Eye (tissue), 1 donor: Measurements from ENCODE around the gene SRRM4.
A peak's percentile ranks its signal among the peaks of the same experiment; 100 is the strongest.
"Not testable (repeated sequence)": the region's sequence is repeated elsewhere in the genome, so short reads cannot be mapped to it uniquely, and the experiment has no call there.

Experiments
- DNase-seq: peaks from one replicate; pipeline ENCODE4 v3.0.0-alpha.2; 2015

Gene SRRM4

DNA sequence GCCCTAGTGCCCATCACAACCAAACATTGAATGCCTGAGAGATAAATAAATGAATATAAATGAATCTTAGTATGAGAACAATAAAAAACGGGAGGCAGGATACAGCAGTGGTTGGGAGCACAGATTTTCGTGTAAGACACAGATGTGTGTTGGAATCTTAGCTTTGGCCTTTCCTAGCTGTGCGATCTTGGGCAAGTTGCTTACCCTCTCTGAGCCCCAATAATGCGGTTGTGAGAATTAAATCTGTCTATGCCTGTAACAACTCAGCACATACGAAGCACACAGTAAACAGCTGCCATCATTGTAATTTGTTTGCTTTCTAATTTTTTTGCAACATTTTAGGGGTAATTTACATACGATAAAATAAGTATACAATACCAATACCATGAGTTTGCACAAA is 89.8 kb downstream of the SRRM4 start:
- no peak for DNase-seq

DNA sequence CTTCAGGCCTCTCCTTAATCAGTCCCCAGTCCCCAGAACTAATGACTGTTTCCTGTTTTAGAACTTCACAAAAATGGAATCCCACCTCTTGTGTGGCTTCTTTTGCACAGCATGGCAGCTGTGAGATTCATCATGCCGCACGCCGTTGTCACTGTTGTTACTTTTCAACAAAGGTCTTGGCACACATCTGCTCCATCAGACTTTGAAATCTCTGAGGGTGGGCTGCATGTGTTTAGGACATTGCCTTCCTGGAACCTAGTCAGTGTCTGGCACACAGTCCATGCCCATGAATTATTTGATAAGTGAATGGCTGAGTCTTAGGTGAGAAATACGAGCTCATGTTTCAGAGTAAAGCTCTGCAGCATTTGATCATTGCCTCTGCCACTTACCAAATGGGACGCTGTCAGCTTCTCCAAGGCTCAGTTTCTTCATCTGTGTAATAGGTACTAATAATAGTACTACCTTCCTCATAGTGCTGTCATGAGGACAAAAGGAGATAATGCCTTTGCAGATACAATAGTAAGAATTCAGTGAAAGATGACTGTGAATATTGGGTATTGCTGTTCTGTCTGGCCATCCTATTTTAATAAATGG is 90.4 kb downstream of the SRRM4 start:
- DNase-seq = no peak

DNA sequence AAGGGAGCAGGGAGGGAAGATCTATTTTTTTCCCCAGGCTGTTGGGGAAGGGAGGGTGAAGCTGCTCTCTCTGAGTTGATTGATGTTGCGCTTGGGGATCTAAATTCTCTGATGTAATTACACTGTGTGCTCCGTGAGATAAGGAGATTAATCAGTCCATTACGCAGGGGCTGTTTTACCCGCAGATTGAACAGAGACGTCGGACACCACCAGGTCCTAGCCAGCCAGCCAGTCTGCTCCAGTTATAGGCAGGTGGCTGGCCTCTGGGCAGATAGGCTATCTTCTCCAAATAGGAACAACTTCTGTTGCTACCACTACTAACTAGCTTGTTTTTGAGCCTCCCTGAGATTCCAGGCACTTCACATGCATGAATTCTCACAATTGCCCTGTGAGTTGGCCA is 91.1 kb downstream of the SRRM4 start:
- DNase-seq = no peak

DNA sequence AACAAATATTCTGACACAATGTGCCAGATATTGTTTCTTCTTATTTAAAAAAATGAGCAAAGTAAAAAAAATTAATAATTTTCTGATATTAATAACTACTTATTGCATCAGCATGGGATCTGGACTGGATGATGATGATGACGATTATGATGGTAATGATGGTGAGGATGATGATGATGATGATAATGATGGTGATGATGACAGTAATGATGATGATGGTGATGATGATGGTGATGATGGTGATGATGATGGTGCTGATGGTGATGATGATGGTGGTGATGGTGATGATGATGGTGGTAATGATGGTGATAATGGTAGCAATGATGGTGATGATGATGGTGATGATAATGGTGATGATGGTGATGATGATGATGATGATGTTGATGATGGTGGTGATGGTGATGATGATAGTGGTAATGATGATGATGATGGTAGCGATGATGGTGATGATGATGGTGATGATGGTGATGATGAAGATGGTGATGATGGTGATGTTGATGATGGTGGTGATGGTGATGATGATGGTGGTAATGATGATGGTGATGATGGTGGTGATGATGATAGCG is 94.0 kb downstream of the SRRM4 start:
- no peak for DNase-seq

DNA sequence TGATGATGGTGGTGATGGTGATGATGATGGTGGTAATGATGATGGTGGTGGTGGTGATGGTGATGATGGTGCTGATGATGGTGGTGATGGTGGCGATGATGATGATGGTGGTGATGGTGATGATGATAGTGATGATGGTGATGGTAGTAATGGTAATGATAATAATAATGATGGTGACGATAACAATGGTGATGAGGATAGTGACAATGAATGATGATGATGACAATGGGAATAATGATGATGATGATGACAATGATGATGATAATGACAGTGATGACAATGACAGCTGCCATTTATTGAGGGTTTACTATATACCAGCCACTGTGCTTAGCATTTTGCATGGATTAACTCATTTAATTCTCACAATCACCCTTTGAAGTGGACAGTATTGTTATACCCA is 94.6 kb downstream of the SRRM4 start:
- DNase-seq = no peak

- no peak for DNase-seq
These were observed 98.2 kb downstream of the SRRM4 start for GRCh38 chr12:119079530-119079929.

GRCh38 chr12:119082016-119082415 is 100.7 kb downstream of the SRRM4 start:
- peak; percentile 39 for DNase-seq

DNA sequence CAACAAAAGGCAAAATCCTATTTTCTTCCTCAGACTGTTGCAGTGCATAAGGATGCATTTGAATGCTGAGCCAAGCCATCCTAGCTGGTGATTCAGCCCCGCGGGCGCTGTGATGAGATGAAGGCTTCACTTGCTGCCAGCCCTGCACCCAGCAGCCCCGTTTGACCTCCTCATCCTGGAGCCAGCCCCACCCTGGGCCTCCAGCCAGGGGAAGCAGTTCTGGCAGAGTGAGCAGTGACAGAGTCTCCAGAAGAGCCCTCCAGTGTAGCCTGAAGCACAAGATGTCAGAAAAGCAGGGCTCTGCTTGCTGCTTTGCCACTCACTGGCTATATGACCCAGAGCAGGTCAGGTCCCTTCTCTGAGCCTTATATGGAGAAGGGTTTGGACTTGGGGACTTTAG is 101.2 kb downstream of the SRRM4 start:
- DNase-seq = peak; percentile 29

- no peak for DNase-seq
These were observed 107.5 kb downstream of the SRRM4 start for GRCh38 chr12:119088685-119089379.

- DNase-seq = no peak
These were observed 108.2 kb downstream of the SRRM4 start for GRCh38 chr12:119089380-119090013.

- no peak for DNase-seq
These were observed 108.9 kb downstream of the SRRM4 start for GRCh38 chr12:119090276-119090675.

GRCh38 chr12:119090865-119091264 is 109.5 kb downstream of the SRRM4 start:
- DNase-seq = no peak

DNA sequence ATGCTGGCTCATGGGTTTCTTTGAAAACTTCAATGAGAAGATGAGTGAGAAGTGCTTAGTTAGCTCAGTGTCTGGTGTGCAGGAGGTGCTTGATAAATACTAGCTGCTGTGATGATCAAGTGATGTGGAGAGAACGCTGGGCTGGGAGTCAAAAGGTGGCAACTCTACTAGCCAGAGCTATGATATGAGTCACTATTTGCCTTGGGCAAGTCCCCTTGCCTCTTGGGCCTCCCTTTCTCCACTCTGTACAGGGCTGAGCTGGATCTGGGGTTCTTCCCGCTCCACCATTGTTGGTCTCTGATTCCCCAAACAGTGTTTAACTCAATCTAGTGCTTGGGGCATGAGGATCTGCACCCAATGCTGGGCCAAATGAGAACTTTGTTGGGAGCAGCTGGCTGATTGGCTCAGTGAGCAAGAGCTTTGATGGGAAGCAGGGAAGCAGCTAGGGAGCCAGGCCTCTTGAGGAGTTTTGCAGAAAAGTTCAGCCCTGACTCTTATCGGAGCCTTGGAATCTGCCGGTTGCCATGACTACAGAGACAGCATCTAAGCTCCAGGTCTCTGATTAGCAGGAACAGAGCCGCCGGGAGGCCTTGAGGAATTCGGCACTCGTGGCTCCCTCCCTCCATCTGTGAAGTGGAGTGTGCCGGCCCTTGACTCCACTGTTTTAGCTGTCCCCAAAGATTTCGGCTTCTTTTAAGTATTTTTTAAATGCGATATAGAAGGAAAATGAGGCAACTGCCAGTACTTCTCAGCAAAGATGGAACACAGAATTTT is 115.3 kb downstream of the SRRM4 start:
- DNase-seq = peak; percentile 70

- peak; percentile 68 for DNase-seq
These were observed 119.6 kb downstream of the SRRM4 start for GRCh38 chr12:119100933-119101332.

DNA sequence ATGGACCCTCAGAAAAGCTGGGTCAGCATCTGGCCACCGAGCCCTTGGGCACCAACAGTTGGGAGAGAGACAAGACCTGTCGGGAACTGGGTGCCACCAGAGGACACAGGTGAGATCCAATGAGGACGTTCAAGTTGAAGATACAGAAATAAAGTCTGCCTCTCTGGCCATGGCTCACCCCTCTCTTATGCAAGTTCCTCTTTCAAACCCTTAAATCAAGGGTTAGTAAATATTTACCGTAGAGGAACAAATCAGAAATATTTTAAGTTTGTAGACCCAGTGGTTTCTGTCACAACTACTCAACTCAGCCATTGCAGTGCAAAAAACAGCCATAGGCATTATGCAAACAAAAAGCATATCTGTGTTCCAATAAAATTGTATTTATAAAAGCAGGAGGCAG is 120.9 kb downstream of the SRRM4 start:
- no peak for DNase-seq

DNA sequence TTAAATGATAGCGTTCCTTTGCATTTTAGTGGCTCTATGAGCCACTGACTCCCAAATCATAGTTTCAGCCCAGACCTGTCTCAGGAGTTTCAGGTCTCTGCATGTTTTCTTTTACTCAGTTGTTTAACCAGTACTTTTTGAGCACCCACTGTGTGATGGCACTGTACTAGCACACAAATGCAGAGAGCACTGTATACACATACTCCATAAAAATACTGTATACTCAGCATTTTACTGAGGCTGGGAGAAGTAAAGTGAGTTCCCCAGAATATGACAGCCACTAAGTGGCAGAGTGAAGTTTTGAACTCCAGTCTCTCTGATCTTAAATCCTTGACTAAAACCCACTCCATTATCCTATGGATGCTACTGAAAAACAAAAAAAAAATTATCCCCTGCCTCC is 121.4 kb downstream of the SRRM4 start:
- no peak for DNase-seq

GRCh38 chr12:119104969-119105368 is 123.6 kb downstream of the SRRM4 start:
- DNase-seq = not testable (repeated sequence)

DNA sequence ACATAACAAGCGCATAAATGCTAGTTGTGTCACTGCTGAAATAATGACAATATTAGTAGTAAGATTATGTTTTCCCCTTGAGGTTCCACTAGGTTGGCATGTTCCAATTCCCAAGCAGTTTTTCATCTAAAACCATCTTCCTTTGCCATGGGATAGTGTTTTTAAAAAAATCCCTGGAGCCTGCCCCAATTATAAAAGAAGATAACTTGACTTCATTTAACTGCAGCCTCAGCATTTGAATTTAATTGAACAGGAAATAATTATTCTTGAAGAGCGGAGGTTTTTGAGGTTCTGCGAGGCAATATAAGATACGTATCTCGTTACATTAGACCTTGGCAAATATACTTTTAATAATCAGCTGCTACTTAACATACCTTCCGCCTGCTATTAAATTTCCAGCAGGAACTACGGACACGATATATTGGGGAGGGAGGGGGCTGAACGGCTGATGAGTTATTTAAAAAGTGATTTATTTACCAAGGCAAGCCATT is 132.2 kb downstream of the SRRM4 start:
- no peak for DNase-seq

- DNase-seq = no peak
These were observed 133.0 kb downstream of the SRRM4 start for GRCh38 chr12:119114294-119114693.

GRCh38 chr12:119115296-119115905 is 134.1 kb downstream of the SRRM4 start:
- peak; percentile 93 for DNase-seq

- DNase-seq = no peak
These were observed 136.6 kb downstream of the SRRM4 start for GRCh38 chr12:119117936-119118335.

- DNase-seq = no peak
These were observed 137.3 kb downstream of the SRRM4 start for GRCh38 chr12:119118625-119119024.

DNA sequence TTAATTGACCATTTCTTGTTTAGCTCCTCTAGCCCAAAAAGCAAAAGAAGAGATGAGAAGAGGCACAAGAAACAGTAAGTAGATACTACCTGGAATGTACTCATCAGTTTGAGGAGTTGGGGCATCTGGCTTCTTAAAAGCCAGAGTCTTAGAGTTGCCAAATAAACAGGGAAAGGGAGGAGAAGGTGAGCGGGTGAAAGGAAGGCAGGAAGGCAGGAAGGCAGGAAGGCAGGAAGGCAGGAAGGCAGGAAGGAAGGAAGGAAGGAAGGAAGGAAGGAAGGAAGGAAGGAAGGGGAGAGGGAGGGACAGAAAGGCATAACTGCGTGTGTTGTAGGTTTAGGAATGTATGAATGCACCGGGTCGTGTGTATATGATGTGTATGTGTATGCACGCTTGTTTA is 140.7 kb downstream of the SRRM4 start:
- no peak for DNase-seq
